HG03045 (cell line): ENCODE measurements around the gene ITK.
"Not testable (repeated sequence)": the region's sequence is repeated elsewhere in the genome, so short reads cannot be mapped to it uniquely, and the experiment has no call there.

Source experiments
- ATAC-seq: cut with Tn5 transposase; IDR thresholded peaks from one replicate; pipeline ENCODE4 v1.9.1; 2021; ENCODE audit warnings: mild to moderate bottlenecking, moderate library complexity; ENCODE audit not compliant: unreplicated experiment

Gene ITK

GRCh38 chr5:157205708-157206107, 25.1 kb downstream of the ITK start:
- no peak for ATAC-seq

- not testable (repeated sequence) for ATAC-seq
These were observed 30.0 kb downstream of the ITK start for GRCh38 chr5:157210652-157211051.

GRCh38 chr5:157212307-157212706, 31.7 kb downstream of the ITK start:
- ATAC-seq = no peak

- no peak for ATAC-seq
These were observed 33.0 kb downstream of the ITK start for GRCh38 chr5:157213527-157214243.

GRCh38 chr5:157214415-157214814, 33.8 kb downstream of the ITK start:
- no peak for ATAC-seq

GRCh38 chr5:157214861-157215513, 34.3 kb downstream of the ITK start:
- ATAC-seq = no peak

- no peak for ATAC-seq
These were observed 35.0 kb downstream of the ITK start for GRCh38 chr5:157215514-157216167.

GRCh38 chr5:157216391-157217142, 35.9 kb downstream of the ITK start:
- no peak for ATAC-seq

- no peak for ATAC-seq
These were observed 36.8 kb downstream of the ITK start for GRCh38 chr5:157217289-157218024.

- peak; percentile 75 for ATAC-seq
These were observed 39.0 kb downstream of the ITK start for GRCh38 chr5:157219491-157220271.

- ATAC-seq = no peak
These were observed 41.3 kb downstream of the ITK start for GRCh38 chr5:157221959-157222358.

GRCh38 chr5:157222506-157223230, 42.0 kb downstream of the ITK start:
- no peak for ATAC-seq

- ATAC-seq = no peak
These were observed 45.1 kb downstream of the ITK start for GRCh38 chr5:157225469-157226422.

GRCh38 chr5:157230610-157231009, 50.0 kb downstream of the ITK start:
- no peak for ATAC-seq

GRCh38 chr5:157232706-157233105, 52.1 kb downstream of the ITK start:
- ATAC-seq = no peak

GRCh38 chr5:157233515-157233914, 52.9 kb downstream of the ITK start:
- ATAC-seq = no peak

GRCh38 chr5:157236423-157236822, 55.8 kb downstream of the ITK start:
- ATAC-seq = no peak

- ATAC-seq = no peak
These were observed 60.8 kb downstream of the ITK start for GRCh38 chr5:157241483-157241882.
